ENCODE measurements around the gene THBS2. TPM values are rescaled to one million over a fixed set of nuclear protein-coding genes. Genes with fewer than 3 reads are reported as not detected.

THBS2 gene
- total RNA-seq, 1 donor from 2014 or later, result 135 TPM

- TF ChIP-seq EZH2 (IDR thresholded peaks at IDR 0.05; ENCODE audit: insufficient read depth, low read length) (no peak), CTCF (IDR thresholded peaks at IDR 0.05; ENCODE audit: insufficient read depth, low read depth, low read length) (no peak)
- Mint-ChIP-seq H3K27me3 (ENCODE audit: low read depth, unreplicated experiment) (peaks cover 3% of the 10 kb centered on the region), H3K9me3 (ENCODE audit: unreplicated experiment) (peaks cover 3% of the 10 kb centered on the region), H3K36me3 (ENCODE audit: low read depth, unreplicated experiment) (peaks cover 34% of the 10 kb centered on the region), H3K27ac (ENCODE audit: unreplicated experiment) (no peak overlapping the region), H3K4me3 (ENCODE audit: unreplicated experiment) (no peak overlapping the region), H3K4me1 (ENCODE audit: low read depth, unreplicated experiment) (peaks cover 11% of the 10 kb centered on the region)
- Histone ChIP-seq H3K4me3 (ENCODE audit: insufficient read depth, low read depth, low read length) (no peak overlapping the region), H3K9me3 (ENCODE audit: insufficient read depth, low read depth, low read length) (no peaks in the 10 kb centered on the region), H3K9ac (ENCODE audit: low read length) (no peak overlapping the region), H3K79me2 (ENCODE audit: insufficient read depth, low read length) (peaks cover 27% of the 10 kb centered on the region), H3K4me1 (ENCODE audit: insufficient read depth, low read length) (peaks cover 12% of the 10 kb centered on the region), H4K20me1 (ENCODE audit: insufficient read depth, low read length) (peaks cover 55% of the 10 kb centered on the region), H3K4me2 (ENCODE audit: low read length) (no peak overlapping the region), H3K27me3 (ENCODE audit: insufficient read depth, low read length) (no peaks in the 10 kb centered on the region), H3K27ac (ENCODE audit: low read depth, low read length) (no peak overlapping the region), H2AFZ (ENCODE audit: low read depth, low read length) (no peak overlapping the region), H3K36me3 (ENCODE audit: insufficient read depth, low read length) (peaks cover 28% of the 10 kb centered on the region)
- no peak for DNase-seq (ENCODE audit: low read depth)
- no peak for FAIRE-seq
Measured at GRCh38 chr6:169247419-169247818, 6.2 kb downstream of the THBS2 start.

GRCh38 chr6:169246445-169246844 is 7.2 kb downstream of the THBS2 start:
- TF ChIP-seq CTCF (IDR thresholded peaks at IDR 0.05; ENCODE audit: insufficient read depth, low read depth, low read length) (no peak), EZH2 (IDR thresholded peaks at IDR 0.05; ENCODE audit: insufficient read depth, low read length) (no peak)
- no peak overlapping the region for H3K4me3 Mint-ChIP-seq (ENCODE audit: unreplicated experiment)
- no peak overlapping the region for H3K4me3 ChIP-seq (ENCODE audit: insufficient read depth, low read depth, low read length)
- DNase-seq (ENCODE audit: low read depth) (no peak), FAIRE-seq (no peak)
- no peak overlapping the region for H3K27ac Mint-ChIP-seq (ENCODE audit: unreplicated experiment)
- H3K9ac ChIP-seq (ENCODE audit: low read length), result no peak overlapping the region
- H3K9me3 ChIP-seq (ENCODE audit: insufficient read depth, low read depth, low read length), result no peaks in the 10 kb centered on the region
- no peak overlapping the region for H3K4me2 ChIP-seq (ENCODE audit: low read length)
- peaks cover 3% of the 10 kb centered on the region for H3K9me3 Mint-ChIP-seq (ENCODE audit: unreplicated experiment)
- H3K27ac ChIP-seq (ENCODE audit: low read depth, low read length), result no peak overlapping the region
- peaks cover 20% of the 10 kb centered on the region for H3K79me2 ChIP-seq (ENCODE audit: insufficient read depth, low read length)
- H3K36me3 ChIP-seq (ENCODE audit: insufficient read depth, low read length), result peaks cover 28% of the 10 kb centered on the region
- peaks cover 8% of the 10 kb centered on the region for H3K4me1 ChIP-seq (ENCODE audit: insufficient read depth, low read length)
- no peaks in the 10 kb centered on the region for H3K27me3 ChIP-seq (ENCODE audit: insufficient read depth, low read length)
- H3K36me3 Mint-ChIP-seq (ENCODE audit: low read depth, unreplicated experiment), result peaks cover 31% of the 10 kb centered on the region
- H4K20me1 ChIP-seq (ENCODE audit: insufficient read depth, low read length), result peaks cover 47% of the 10 kb centered on the region
- H3K4me1 Mint-ChIP-seq (ENCODE audit: low read depth, unreplicated experiment), result peaks cover 7% of the 10 kb centered on the region
- H2AFZ ChIP-seq (ENCODE audit: low read depth, low read length), result no peak overlapping the region
- H3K27me3 Mint-ChIP-seq (ENCODE audit: low read depth, unreplicated experiment), result no peaks in the 10 kb centered on the region

GRCh38 chr6:169244684-169245383 is 8.8 kb downstream of the THBS2 start:
- Histone ChIP-seq H3K4me2 (ENCODE audit: low read length) (no peak overlapping the region), H3K9ac (ENCODE audit: low read length) (no peak overlapping the region), H3K9me3 (ENCODE audit: insufficient read depth, low read depth, low read length) (no peaks in the 10 kb centered on the region), H4K20me1 (ENCODE audit: insufficient read depth, low read length) (peaks cover 39% of the 10 kb centered on the region), H3K4me3 (ENCODE audit: insufficient read depth, low read depth, low read length) (no peak overlapping the region), H3K27ac (ENCODE audit: low read depth, low read length) (no peak overlapping the region), H3K79me2 (ENCODE audit: insufficient read depth, low read length) (peaks cover 20% of the 10 kb centered on the region), H3K27me3 (ENCODE audit: insufficient read depth, low read length) (no peaks in the 10 kb centered on the region), H2AFZ (ENCODE audit: low read depth, low read length) (no peak overlapping the region), H3K36me3 (ENCODE audit: insufficient read depth, low read length) (peaks cover 28% of the 10 kb centered on the region), H3K4me1 (ENCODE audit: insufficient read depth, low read length) (peaks cover 5% of the 10 kb centered on the region)
- FAIRE-seq, result no peak
- Mint-ChIP-seq H3K4me1 (ENCODE audit: low read depth, unreplicated experiment) (no peaks in the 10 kb centered on the region), H3K27ac (ENCODE audit: unreplicated experiment) (no peak overlapping the region), H3K36me3 (ENCODE audit: low read depth, unreplicated experiment) (peaks cover 36% of the 10 kb centered on the region), H3K9me3 (ENCODE audit: unreplicated experiment) (peaks cover 3% of the 10 kb centered on the region), H3K4me3 (ENCODE audit: unreplicated experiment) (peak overlapping the region; percentile 8), H3K27me3 (ENCODE audit: low read depth, unreplicated experiment) (no peaks in the 10 kb centered on the region)
- no peak for DNase-seq (ENCODE audit: low read depth)
- TF ChIP-seq CTCF (IDR thresholded peaks at IDR 0.05; ENCODE audit: insufficient read depth, low read depth, low read length) (no peak), EZH2 (IDR thresholded peaks at IDR 0.05; ENCODE audit: insufficient read depth, low read length) (no peak)
